Activated naive CD8-positive, alpha-beta T cell treated with anti-CD3 and anti-CD28 coated beads, Interleukin-2, amount 10 ng/mL, durations not matched to agents 7 days and 5 days (primary cell): ENCODE results near the gene FAM171A2. TPM values are rescaled to one million over a fixed set of nuclear protein-coding genes. Genes with fewer than 3 reads are reported as not detected.
"Not testable (repeated sequence)": the region's sequence is repeated elsewhere in the genome, so short reads cannot be mapped to it uniquely, and the experiment has no call there.

Experiments
- ATAC-seq: fragments of 150-1000 bp; cut with Tn5 transposase; one replicate; pipeline ENCODE4 v1.10.0; 2021; ENCODE audit warnings: low read depth, moderate library complexity
- POLR2A ChIA-PET: fragments of 350-600 bp; sonication (Branson Sonifier 250); formaldehyde crosslinking; loops from one replicate; lab custom pipeline; 2021; ENCODE audit warnings: antibody characterized with exemption; lab: Charles Lee
- DNase-seq: peaks from one replicate; pipeline ENCODE4 v3.0.0; 2021
- H3K27ac Mint-ChIP-seq: one replicate; pipeline ENCODE4 v1.8.0; 2022; ENCODE audit warnings: mild to moderate bottlenecking, mixed read lengths
- H3K27me3 Mint-ChIP-seq: one replicate; pipeline ENCODE4 v1.8.0; 2022; ENCODE audit warnings: mild to moderate bottlenecking, moderate library complexity, mixed read lengths
- H3K36me3 Mint-ChIP-seq: one replicate; pipeline ENCODE4 v1.8.0; 2021; ENCODE audit warnings: mild to moderate bottlenecking, mixed read lengths
- H3K4me1 Mint-ChIP-seq: one replicate; pipeline ENCODE4 v1.8.0; 2021; ENCODE audit warnings: mixed read lengths
- H3K4me3 Mint-ChIP-seq: one replicate; pipeline ENCODE4 v1.8.0; 2022; ENCODE audit warnings: mild to moderate bottlenecking, moderate library complexity, mixed read lengths
- H3K9me3 Mint-ChIP-seq: one replicate; pipeline ENCODE4 v1.8.0; 2021; ENCODE audit warnings: mixed read lengths
- total RNA-seq, 2 experiments: library from RNA; stranded (reverse); gene quantifications; one replicate each; pipeline ENCODE4 v1.2.3, GENCODE V29; 2021

Gene FAM171A2
- total RNA-seq, 2 experiments from 2014 or later, result 0.37 to 0.69 TPM

- peaks cover 19% of the 10 kb centered on the region for H3K27me3 Mint-ChIP-seq
- POLR2A ChIA-PET, result interaction anchor here (0.8 to 1.9 kb wide), 7 partner anchors 9 to 159 kb away, joined by 3 to 15 read pairs (median 3); partner anchors contain the start of gene TMUB2
Measured at GRCh38 chr17:44344939-44345453, 18.7 kb downstream of the FAM171A2 start, which contains the start of gene GRN. TSS of gene GRN (plus strand) at chr17:44345302. CDS start at chr17:44349165, 3,863 bp downstream.

GRCh38 chr17:44343510-44344209, 20.0 kb downstream of the FAM171A2 start:
- Mint-ChIP-seq H3K4me3 (no peak overlapping the region), H3K9me3 (no peaks in the 10 kb centered on the region), H3K27me3 (peaks cover 20% of the 10 kb centered on the region), H3K27ac (no peak overlapping the region), H3K4me1 (peaks cover 21% of the 10 kb centered on the region), H3K36me3 (no peaks in the 10 kb centered on the region)
- ATAC-seq (no peak), DNase-seq (no peak)
- POLR2A ChIA-PET, result no interaction called here

More at GRCh38 chr17:44344939-44345453, 18.7 kb downstream of the FAM171A2 start, which contains the start of gene GRN:
- Mint-ChIP-seq H3K4me3 (peak within 1 kb of the TSS; percentile 93), H3K4me1 (peaks cover 23% of the 10 kb centered on the region), H3K36me3 (no peaks in the 10 kb centered on the region), H3K9me3 (no peaks in the 10 kb centered on the region), H3K27ac (peak within 1 kb of the TSS; percentile 79)
- ATAC-seq (peak; percentile 99), DNase-seq (peak; percentile 79)

GRCh38 chr17:44340553-44340952, 23.1 kb downstream of the FAM171A2 start:
- peaks cover 22% of the 10 kb centered on the region for H3K27me3 Mint-ChIP-seq
- H3K4me3 Mint-ChIP-seq, ATAC-seq, DNase-seq, H3K27ac Mint-ChIP-seq, POLR2A ChIA-PET, H3K36me3 Mint-ChIP-seq, H3K9me3 Mint-ChIP-seq, H3K4me1 Mint-ChIP-seq: not testable (repeated sequence)

DNA sequence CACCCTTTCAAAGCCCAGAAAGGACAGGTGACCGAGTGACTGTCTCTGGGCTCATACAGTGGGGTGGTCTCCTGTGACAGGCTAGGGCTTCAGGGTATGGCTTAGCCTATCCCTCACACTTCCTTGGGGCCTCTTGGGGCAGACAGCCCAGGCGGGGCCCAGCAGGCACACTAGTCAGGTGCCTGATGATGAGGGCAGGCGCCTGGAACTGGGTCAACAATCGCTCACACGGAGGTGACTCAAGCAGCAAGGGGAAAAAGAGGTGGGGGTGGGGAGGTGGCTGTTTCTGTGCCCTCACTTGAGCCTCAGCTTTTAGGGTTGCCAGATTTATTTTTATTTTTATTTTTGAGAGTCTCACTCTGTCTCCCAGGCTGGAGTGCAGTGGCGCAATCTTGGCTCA, 25.0 kb downstream of the FAM171A2 start:
- no peak overlapping the region for H3K4me3 Mint-ChIP-seq
- H3K36me3 Mint-ChIP-seq, result no peaks in the 10 kb centered on the region
- peaks cover 22% of the 10 kb centered on the region for H3K27me3 Mint-ChIP-seq
- ATAC-seq (no peak), DNase-seq (no peak)
- no peaks in the 10 kb centered on the region for H3K4me1 Mint-ChIP-seq
- POLR2A ChIA-PET, result no interaction called here
- no peaks in the 10 kb centered on the region for H3K9me3 Mint-ChIP-seq
- no peak overlapping the region for H3K27ac Mint-ChIP-seq

DNA sequence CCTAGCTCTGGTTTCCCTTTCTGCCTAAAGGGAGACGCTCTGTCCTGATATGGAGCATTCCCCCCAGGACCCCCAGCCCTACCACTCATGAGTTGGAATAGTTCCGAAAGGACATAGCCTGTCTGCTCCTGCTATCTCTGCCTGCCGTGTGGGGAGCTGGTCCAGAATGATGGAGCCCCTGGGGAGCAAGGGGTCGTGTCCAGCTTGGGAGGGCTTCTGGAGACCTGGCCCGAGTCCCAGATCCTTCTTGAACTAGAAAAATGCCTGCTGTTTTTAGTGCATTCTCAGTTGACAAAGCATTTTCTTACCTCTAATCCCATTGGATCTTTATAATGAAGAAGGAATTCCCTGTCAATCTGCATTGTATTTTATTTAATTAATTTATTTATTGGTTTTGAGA, 27.7 kb downstream of the FAM171A2 start:
- ATAC-seq, result no peak
- Mint-ChIP-seq H3K9me3 (no peaks in the 10 kb centered on the region), H3K27me3 (peaks cover 6% of the 10 kb centered on the region), H3K27ac (no peak overlapping the region), H3K36me3 (no peaks in the 10 kb centered on the region), H3K4me1 (peaks cover 7% of the 10 kb centered on the region), H3K4me3 (no peak overlapping the region)
- POLR2A ChIA-PET, result no interaction called here
- DNase-seq, result no peak

DNA sequence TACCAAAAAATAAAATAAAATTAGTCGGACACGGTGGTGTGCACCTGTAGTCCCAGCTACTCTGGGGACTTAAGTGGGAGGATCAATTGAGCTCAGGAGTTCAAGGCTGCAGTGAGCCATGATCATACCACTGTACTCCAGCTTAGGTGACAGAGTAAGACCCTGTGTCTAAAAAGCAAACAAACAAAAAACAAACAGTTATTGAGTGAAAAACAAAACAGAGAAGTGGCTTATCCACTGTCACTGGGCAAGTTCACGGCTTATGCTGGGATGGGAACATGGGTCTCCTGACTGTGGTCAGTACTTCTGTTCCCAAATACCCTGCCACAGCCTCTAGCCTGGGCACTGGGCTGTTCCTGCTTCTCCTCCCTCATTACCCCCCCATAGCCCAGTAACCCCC, 28.1 kb downstream of the FAM171A2 start:
- no peak for ATAC-seq
- peaks cover 5% of the 10 kb centered on the region for H3K27me3 Mint-ChIP-seq
- no peaks in the 10 kb centered on the region for H3K9me3 Mint-ChIP-seq
- H3K4me1 Mint-ChIP-seq, result peaks cover 7% of the 10 kb centered on the region
- no peaks in the 10 kb centered on the region for H3K36me3 Mint-ChIP-seq
- no peak for DNase-seq
- POLR2A ChIA-PET, result no interaction called here
- no peak overlapping the region for H3K4me3 Mint-ChIP-seq
- no peak overlapping the region for H3K27ac Mint-ChIP-seq

DNA sequence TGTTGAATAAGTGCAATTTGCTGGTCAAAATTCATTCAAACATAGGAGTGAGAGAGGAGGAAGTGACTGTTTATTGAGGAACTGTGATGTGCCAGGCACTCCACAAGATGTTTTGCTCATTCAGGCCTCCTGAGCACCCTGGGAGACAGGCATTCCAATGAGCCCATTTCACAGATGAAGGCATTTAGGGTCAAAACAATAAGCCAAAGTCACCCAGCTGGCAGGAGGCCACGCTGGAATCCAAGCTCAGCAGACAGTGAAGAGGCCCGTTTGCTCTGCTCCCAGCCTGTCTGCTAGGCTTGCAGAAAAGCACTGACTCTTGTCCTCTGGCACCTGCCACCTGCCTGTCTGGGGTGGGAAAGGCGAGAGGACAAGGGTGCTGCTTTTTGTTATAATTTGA, 28.9 kb downstream of the FAM171A2 start:
- H3K36me3 Mint-ChIP-seq, result no peaks in the 10 kb centered on the region
- POLR2A ChIA-PET, result interaction anchor here (0.9 kb wide), 1 partner anchor 125 kb away, joined by 3 read pairs; no protein-coding TSS in a partner anchor
- no peak for ATAC-seq
- no peaks in the 10 kb centered on the region for H3K9me3 Mint-ChIP-seq
- H3K27ac Mint-ChIP-seq, result no peak overlapping the region
- no peak overlapping the region for H3K4me3 Mint-ChIP-seq
- H3K27me3 Mint-ChIP-seq, result peaks cover 2% of the 10 kb centered on the region
- peaks cover 7% of the 10 kb centered on the region for H3K4me1 Mint-ChIP-seq
- no peak for DNase-seq

- peaks cover 7% of the 10 kb centered on the region for H3K4me1 Mint-ChIP-seq
- H3K4me3 Mint-ChIP-seq, result no peak overlapping the region
- DNase-seq (no peak), ATAC-seq (no peak)
- H3K27me3 Mint-ChIP-seq, result peaks cover 2% of the 10 kb centered on the region
- H3K9me3 Mint-ChIP-seq, result no peaks in the 10 kb centered on the region
- POLR2A ChIA-PET, result interaction anchor here (0.9 kb wide), 1 partner anchor 124 kb away, joined by 3 read pairs; no protein-coding TSS in a partner anchor
- no peaks in the 10 kb centered on the region for H3K36me3 Mint-ChIP-seq
- no peak overlapping the region for H3K27ac Mint-ChIP-seq
Measured at GRCh38 chr17:44334315-44334714, 29.3 kb downstream of the FAM171A2 start.

DNA sequence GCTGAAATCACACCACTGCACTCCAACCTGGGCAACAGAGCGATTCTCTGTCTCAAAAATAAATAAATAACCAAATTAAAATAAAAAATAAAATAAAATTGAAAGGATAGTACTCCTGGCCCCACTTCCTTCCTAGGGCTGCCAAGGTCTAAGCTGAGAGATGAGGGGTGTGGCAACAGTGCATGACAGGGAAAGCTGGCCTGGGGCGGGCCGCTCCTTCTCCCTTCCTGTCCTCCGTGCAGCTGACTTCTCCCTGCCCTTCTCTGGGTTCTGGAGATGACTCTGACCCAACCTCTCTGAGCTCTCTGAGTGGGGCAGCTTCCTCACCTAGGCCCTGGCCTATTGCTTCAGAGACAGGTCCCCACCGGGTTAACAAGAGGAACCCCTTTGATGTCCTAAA, 30.3 kb downstream of the FAM171A2 start:
- no peaks in the 10 kb centered on the region for H3K36me3 Mint-ChIP-seq
- H3K9me3 Mint-ChIP-seq, result no peaks in the 10 kb centered on the region
- ATAC-seq, result no peak
- DNase-seq, result no peak
- H3K4me1 Mint-ChIP-seq, result peaks cover 7% of the 10 kb centered on the region
- H3K4me3 Mint-ChIP-seq, result no peak overlapping the region
- POLR2A ChIA-PET, result interaction anchor here (1.3 kb wide), 1 partner anchor 12 kb away, joined by 3 read pairs; the partner anchor contains the start of gene GRN
- no peak overlapping the region for H3K27ac Mint-ChIP-seq
- peaks cover 2% of the 10 kb centered on the region for H3K27me3 Mint-ChIP-seq

DNA sequence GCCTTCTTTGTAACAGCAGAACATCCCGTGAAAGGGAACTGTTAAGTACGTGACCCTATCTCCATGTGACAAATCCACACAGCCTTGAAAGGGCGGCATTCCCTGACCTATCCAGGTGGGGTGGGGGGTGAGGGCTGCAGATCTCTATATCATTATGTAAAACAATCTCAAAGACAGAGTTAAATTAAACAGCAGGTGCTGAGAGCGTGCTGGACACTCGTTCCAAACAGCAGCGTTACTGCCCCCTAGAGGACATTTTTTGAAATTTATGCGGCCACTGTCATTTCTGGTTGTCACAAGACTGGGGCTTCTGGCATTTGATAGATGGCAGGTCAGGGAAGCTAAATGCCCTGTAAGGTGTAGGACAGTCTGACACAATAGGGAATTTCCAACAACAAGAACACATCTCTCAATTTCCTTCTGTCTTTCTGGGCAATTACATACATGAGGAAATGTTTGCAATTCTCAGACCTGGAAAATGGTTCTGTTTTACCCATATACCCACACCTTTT, 32.3 kb downstream of the FAM171A2 start:
- H3K9me3 Mint-ChIP-seq, result no peaks in the 10 kb centered on the region
- DNase-seq (no peak), ATAC-seq (peak; percentile 27)
- H3K36me3 Mint-ChIP-seq, result no peaks in the 10 kb centered on the region
- POLR2A ChIA-PET, result interaction anchor here (0.9 to 2.6 kb wide), 6 partner anchors 86 to 145 kb away, joined by 3 to 12 read pairs (median 5); partner anchors contain the start of gene TMUB2
- no peak overlapping the region for H3K4me3 Mint-ChIP-seq
- H3K4me1 Mint-ChIP-seq, result peaks cover 13% of the 10 kb centered on the region
- no peak overlapping the region for H3K27ac Mint-ChIP-seq
- H3K27me3 Mint-ChIP-seq, result peaks cover 2% of the 10 kb centered on the region

DNA sequence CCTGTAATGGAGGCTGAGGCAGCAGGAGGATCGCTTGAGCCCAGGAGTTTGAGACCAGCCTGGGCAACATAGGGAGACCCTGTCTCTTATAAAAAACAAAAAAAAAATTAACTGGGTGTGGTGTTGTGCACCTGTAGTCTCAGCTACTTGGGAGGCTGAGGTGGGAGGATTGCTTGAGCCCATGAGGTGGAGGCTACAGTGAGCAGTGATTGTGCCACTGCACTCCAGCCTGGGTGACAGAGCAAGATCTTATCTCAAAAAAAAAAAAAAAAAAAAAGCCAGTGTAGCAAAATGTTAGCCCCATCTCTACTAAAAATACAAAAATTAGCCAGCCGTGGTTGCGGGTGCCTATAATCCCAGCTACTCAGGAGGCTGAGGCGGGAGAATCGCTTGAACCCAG, 33.4 kb downstream of the FAM171A2 start:
- ATAC-seq, H3K27ac Mint-ChIP-seq, H3K27me3 Mint-ChIP-seq, H3K4me3 Mint-ChIP-seq, H3K36me3 Mint-ChIP-seq, H3K9me3 Mint-ChIP-seq, DNase-seq: not testable (repeated sequence)
- POLR2A ChIA-PET, result interaction anchor here (0.6 to 2.6 kb wide), 6 partner anchors 109 to 219 kb away, joined by 3 to 12 read pairs (median 5); no protein-coding TSS in a partner anchor
- H3K4me1 Mint-ChIP-seq, result peaks cover 15% of the 10 kb centered on the region

DNA sequence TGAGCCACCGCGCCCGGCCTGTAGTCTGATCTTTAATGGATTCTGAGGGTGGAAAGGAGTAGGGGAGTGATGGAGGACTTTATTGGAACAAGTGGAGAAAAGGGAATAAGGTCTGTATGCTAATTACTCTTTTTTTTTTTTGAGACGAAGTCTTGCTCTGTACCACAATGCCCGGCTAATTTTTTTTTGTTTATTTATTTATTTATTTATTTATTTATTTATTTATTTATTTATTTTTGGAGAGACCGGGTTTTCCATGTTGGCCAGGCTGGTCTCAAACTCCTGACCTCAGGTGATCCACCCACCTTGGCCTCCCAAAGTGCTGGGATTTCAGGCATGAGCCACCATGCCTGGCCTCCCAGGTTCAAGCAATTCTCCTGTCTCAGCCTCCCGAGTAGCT, 34.1 kb downstream of the FAM171A2 start:
- not testable (repeated sequence) for H3K9me3 Mint-ChIP-seq, H3K36me3 Mint-ChIP-seq, H3K27ac Mint-ChIP-seq, H3K4me3 Mint-ChIP-seq, H3K27me3 Mint-ChIP-seq, DNase-seq, ATAC-seq
- peaks cover 15% of the 10 kb centered on the region for H3K4me1 Mint-ChIP-seq
- POLR2A ChIA-PET, result interaction anchor here (0.6 to 2.6 kb wide), 2 partner anchors 126 to 141 kb away, joined by 3 to 10 read pairs; no protein-coding TSS in a partner anchor

- no peak overlapping the region for H3K4me3 Mint-ChIP-seq
Measured at GRCh38 chr17:44327715-44328449, 35.8 kb downstream of the FAM171A2 start.

More at GRCh38 chr17:44327715-44328449, 35.8 kb downstream of the FAM171A2 start:
- no peak for DNase-seq
- no peak for ATAC-seq
- peaks cover 24% of the 10 kb centered on the region for H3K4me1 Mint-ChIP-seq
- H3K27ac Mint-ChIP-seq, result peak overlapping the region; percentile 56
- POLR2A ChIA-PET, result interaction anchor here (0.7 to 3.8 kb wide), 7 partner anchors 106 to 142 kb away, joined by 3 to 38 read pairs (median 4); no protein-coding TSS in a partner anchor
- H3K9me3 Mint-ChIP-seq, result no peaks in the 10 kb centered on the region
- H3K27me3 Mint-ChIP-seq, result no peaks in the 10 kb centered on the region
- H3K36me3 Mint-ChIP-seq, result no peaks in the 10 kb centered on the region
